WTC11 (cell line): ENCODE measurements around the gene GNG13. TPM values are rescaled to one million over a fixed set of nuclear protein-coding genes. Genes with fewer than 3 reads are reported as not detected.

Source experiments
- ATAC-seq: fragments of 200-7000 bp; cut with Tn5 transposase; 2 replicates; pipeline ENCODE4 v1.10.0; 2021; ENCODE audit warnings: mild to moderate bottlenecking, moderate library complexity
- CTCF ChIA-PET: fragments of 300-600 bp; sonication (Branson Sonifier 250); formaldehyde crosslinking; loops from one replicate; lab custom pipeline; 2021; ENCODE audit warnings: antibody characterized with exemption; lab: Charles Lee
- POLR2A ChIA-PET: fragments of 350-600 bp; sonication (Branson Sonifier 250); formaldehyde crosslinking; loops from one replicate; lab custom pipeline; 2021; ENCODE audit warnings: antibody characterized with exemption; lab: Charles Lee
- DNase-seq: peaks from one replicate; pipeline ENCODE4 v3.0.0; 2021; ENCODE audit warnings: low spot score
- H3K27ac Mint-ChIP-seq: 2 replicates; pipeline ENCODE4 v1.8.0; 2021; ENCODE audit warnings: mixed read lengths
- H3K27me3 Mint-ChIP-seq: 2 replicates; pipeline ENCODE4 v1.8.0; 2021; ENCODE audit warnings: low read depth, mild to moderate bottlenecking, moderate library complexity, mixed read lengths
- H3K36me3 Mint-ChIP-seq: 2 replicates; pipeline ENCODE4 v1.8.0; 2021; ENCODE audit warnings: mixed read lengths
- H3K4me1 Mint-ChIP-seq: 2 replicates; pipeline ENCODE4 v1.8.0; 2022; ENCODE audit warnings: mixed read lengths
- H3K4me3 Mint-ChIP-seq: 2 replicates; pipeline ENCODE4 v1.8.0; 2021; ENCODE audit warnings: mild to moderate bottlenecking, moderate library complexity, mixed read lengths
- H3K9me3 Mint-ChIP-seq: 2 replicates; pipeline ENCODE4 v1.8.0; 2021; ENCODE audit warnings: mixed read lengths
- AFF4 ChIP-seq: sonication (generic); formaldehyde crosslinking; IDR thresholded peaks from 2 replicates; pipeline ENCODE4 v1.8.1; 2023; ENCODE audit warnings: mild to moderate bottlenecking, missing genetic modification reagents, borderline replicate concordance
- ATF1 ChIP-seq: sonication (generic); formaldehyde crosslinking; IDR thresholded peaks from 2 replicates; pipeline ENCODE4 v1.8.1; 2023; ENCODE audit warnings: mild to moderate bottlenecking, moderate library complexity, missing genetic modification reagents
- CDX4 ChIP-seq: fragments of 250-450 bp; sonication (Bioruptor Pico); IDR thresholded peaks from 2 replicates; pipeline ENCODE4 v1.9.0; 2021; ENCODE audit warnings: moderate library complexity, mild to moderate bottlenecking, inconsistent platforms, borderline replicate concordance
- CREB1 ChIP-seq: sonication (generic); formaldehyde crosslinking; IDR thresholded peaks from 2 replicates; pipeline ENCODE4 v1.8.0; 2023; ENCODE audit warnings: mild to moderate bottlenecking, missing genetic modification reagents
- ELF4 ChIP-seq: sonication (generic); formaldehyde crosslinking; IDR thresholded peaks from 2 replicates; pipeline ENCODE4 v1.8.1; 2022; ENCODE audit warnings: low read depth, mild to moderate bottlenecking, moderate library complexity, missing genetic modification reagents
- GRHL2 ChIP-seq: fragments of 250-450 bp; sonication (Bioruptor Pico); IDR thresholded peaks from 2 replicates; pipeline ENCODE4 v1.8.0; 2022; ENCODE audit warnings: mild to moderate bottlenecking, moderate library complexity; ENCODE audit not compliant: insufficient replicate concordance, severe bottlenecking
- HMGXB4 ChIP-seq: sonication (generic); formaldehyde crosslinking; IDR thresholded peaks from 2 replicates; pipeline ENCODE4 v1.8.1; 2023; ENCODE audit warnings: mild to moderate bottlenecking, moderate library complexity, missing genetic modification reagents
- IRF1 ChIP-seq: sonication (generic); formaldehyde crosslinking; IDR thresholded peaks from 2 replicates; pipeline ENCODE4 v1.8.0; 2023; ENCODE audit warnings: missing genetic modification reagents
- MLX ChIP-seq: sonication (generic); formaldehyde crosslinking; IDR thresholded peaks from 2 replicates; pipeline ENCODE4 v1.8.1; 2023; ENCODE audit warnings: mild to moderate bottlenecking, missing genetic modification reagents, moderate library complexity
- MXD4 ChIP-seq: fragments of 250-450 bp; sonication (Bioruptor Pico); IDR thresholded peaks from 2 replicates; pipeline ENCODE4 v1.8.0; 2021; ENCODE audit warnings: mild to moderate bottlenecking, moderate library complexity, borderline replicate concordance
- PRRX2 ChIP-seq: fragments of 250-450 bp; sonication (Bioruptor Pico); IDR thresholded peaks from 2 replicates; pipeline ENCODE4 v1.8.0; 2021; ENCODE audit warnings: mild to moderate bottlenecking
- RELA ChIP-seq: sonication (generic); formaldehyde crosslinking; IDR thresholded peaks from 2 replicates; pipeline ENCODE4 v1.8.1; 2022; ENCODE audit warnings: missing genetic modification reagents, mild to moderate bottlenecking, borderline replicate concordance
- STAT6 ChIP-seq: sonication (generic); formaldehyde crosslinking; conservative IDR thresholded peaks from 2 replicates; pipeline ENCODE4 v1.8.1; 2023; ENCODE audit warnings: mild to moderate bottlenecking, low read depth, missing genetic modification reagents, moderate library complexity
- TEAD4 ChIP-seq: sonication (generic); formaldehyde crosslinking; IDR thresholded peaks from 2 replicates; pipeline ENCODE4 v1.8.0; 2022; ENCODE audit warnings: mild to moderate bottlenecking, missing genetic modification reagents
- ZBTB21 ChIP-seq: sonication (generic); formaldehyde crosslinking; IDR thresholded peaks from 2 replicates; pipeline ENCODE4 v1.8.1; 2023; ENCODE audit warnings: mild to moderate bottlenecking, missing genetic modification reagents, borderline replicate concordance
- ZMAT4 ChIP-seq: fragments of 250-450 bp; sonication (Bioruptor Pico); IDR thresholded peaks from 2 replicates; pipeline ENCODE4 v1.9.0; 2021; ENCODE audit warnings: mild to moderate bottlenecking
- ZNF219 ChIP-seq: sonication (generic); formaldehyde crosslinking; IDR thresholded peaks from 2 replicates; pipeline ENCODE4 v1.8.0; 2023; ENCODE audit warnings: missing genetic modification reagents, mild to moderate bottlenecking, borderline replicate concordance
- ZNF263 ChIP-seq: sonication (generic); formaldehyde crosslinking; IDR thresholded peaks from 2 replicates; pipeline ENCODE4 v1.8.1; 2022; ENCODE audit warnings: low read depth, mild to moderate bottlenecking, moderate library complexity, missing genetic modification reagents
- total RNA-seq: library from RNA; stranded (reverse); gene quantifications from 3 replicates; pipeline ENCODE4 v1.2.3, GENCODE V29; 2021

The GNG13 gene
- total RNA-seq, 1 experiment from 2014 or later: not detected

- H3K36me3 Mint-ChIP-seq: no peaks in the 10 kb centered on the region
- POLR2A ChIA-PET: no interaction called here
- H3K4me3 Mint-ChIP-seq: no peak overlapping the region
- CTCF ChIA-PET: no interaction called here
- no peaks in the 10 kb centered on the region for H3K27me3 Mint-ChIP-seq
- ATAC-seq (no peak), DNase-seq (no peak)
- no peaks in the 10 kb centered on the region for H3K9me3 Mint-ChIP-seq
- H3K27ac Mint-ChIP-seq: no peak overlapping the region
- H3K4me1 Mint-ChIP-seq: no peaks in the 10 kb centered on the region
- TF ChIP-seq ATF1 (CRISPR knock-in tag) (no peak), CREB1 (CRISPR knock-in tag) (no peak), MXD4 (CRISPR knock-in tag) (no peak), STAT6 (CRISPR knock-in tag) (no peak), ZNF263 (CRISPR knock-in tag) (no peak)
These were observed 35.6 kb downstream of the GNG13 start for GRCh38 chr16:764848-765487.

- TF ChIP-seq PRRX2 (CRISPR knock-in tag) (no peak), IRF1 (CRISPR knock-in tag) (no peak), TEAD4 (CRISPR knock-in tag) (no peak), CDX4 (CRISPR knock-in tag) (no peak), ZNF219 (CRISPR knock-in tag) (no peak)
- TF ChIP-seq, all 79 proteins: peak for 0
- Mint-ChIP-seq H3K4me3 (no peak overlapping the region), H3K36me3 (no peaks in the 10 kb centered on the region), H3K27ac (no peak overlapping the region), H3K4me1 (no peaks in the 10 kb centered on the region), H3K27me3 (no peaks in the 10 kb centered on the region), H3K9me3 (no peaks in the 10 kb centered on the region)
- DNase-seq (no peak), ATAC-seq (no peak)
- ChIA-PET POLR2A (no interaction called here), CTCF (interaction anchor here (1.4 kb wide), 1 partner anchor 20 kb away, joined by 4 read pairs; no protein-coding TSS in a partner anchor)
These were observed 36.3 kb downstream of the GNG13 start for GRCh38 chr16:764184-764750.

- no peak for ATAC-seq
- Mint-ChIP-seq H3K4me3 (no peak overlapping the region), H3K27ac (0 out of 2 replicates have a peak overlapping the region, but pooled peaks have one; percentile 27), H3K36me3 (no peaks in the 10 kb centered on the region), H3K4me1 (no peaks in the 10 kb centered on the region), H3K9me3 (no peaks in the 10 kb centered on the region), H3K27me3 (no peaks in the 10 kb centered on the region)
- ChIA-PET CTCF (interaction anchor here (0.7 to 1.4 kb wide), 2 partner anchors 19 to 23 kb away, joined by 3 to 4 read pairs; partner anchors contain the start of gene CIAO3), POLR2A (no interaction called here)
- no peak for DNase-seq
- no peak for TF ChIP-seq ELF4
- no peak for TF ChIP-seq ZBTB21 (CRISPR knock-in tag)
- TF ChIP-seq RELA (CRISPR knock-in tag): no peak
- no peak for TF ChIP-seq AFF4 (CRISPR knock-in tag)
- no peak for TF ChIP-seq MLX (CRISPR knock-in tag)
- no peak for TF ChIP-seq ZMAT4 (CRISPR knock-in tag)
- no peak for TF ChIP-seq HMGXB4 (CRISPR knock-in tag)
- no peak for TF ChIP-seq GRHL2 (CRISPR knock-in tag)
These were observed 37.0 kb downstream of the GNG13 start for GRCh38 chr16:763369-764183.
